Medulla oblongata (tissue), 1 donor: ENCODE data around the gene MADCAM1.
"Not testable (repeated sequence)": the region's sequence is repeated elsewhere in the genome, so short reads cannot be mapped to it uniquely, and the experiment has no call there.

Experiments used
- DNase-seq: peaks from one replicate; pipeline ENCODE4 v3.0.0-alpha.2; 2015; ENCODE audit errors: extremely low spot score

Gene MADCAM1

GRCh38 chr19:465056-465816 is 31.1 kb upstream of the MADCAM1 start:
- DNase-seq: no peak

GRCh38 chr19:467554-467953 is 28.7 kb upstream of the MADCAM1 start:
- DNase-seq: no peak

- DNase-seq: no peak
Observed at GRCh38 chr19:468587-469256, 27.6 kb upstream of the MADCAM1 start.

GRCh38 chr19:469833-470232 is 26.5 kb upstream of the MADCAM1 start:
- no peak for DNase-seq

GRCh38 chr19:470701-471100 is 25.6 kb upstream of the MADCAM1 start:
- no peak for DNase-seq

- no peak for DNase-seq
Observed at GRCh38 chr19:472005-472858, 24.1 kb upstream of the MADCAM1 start.

DNA sequence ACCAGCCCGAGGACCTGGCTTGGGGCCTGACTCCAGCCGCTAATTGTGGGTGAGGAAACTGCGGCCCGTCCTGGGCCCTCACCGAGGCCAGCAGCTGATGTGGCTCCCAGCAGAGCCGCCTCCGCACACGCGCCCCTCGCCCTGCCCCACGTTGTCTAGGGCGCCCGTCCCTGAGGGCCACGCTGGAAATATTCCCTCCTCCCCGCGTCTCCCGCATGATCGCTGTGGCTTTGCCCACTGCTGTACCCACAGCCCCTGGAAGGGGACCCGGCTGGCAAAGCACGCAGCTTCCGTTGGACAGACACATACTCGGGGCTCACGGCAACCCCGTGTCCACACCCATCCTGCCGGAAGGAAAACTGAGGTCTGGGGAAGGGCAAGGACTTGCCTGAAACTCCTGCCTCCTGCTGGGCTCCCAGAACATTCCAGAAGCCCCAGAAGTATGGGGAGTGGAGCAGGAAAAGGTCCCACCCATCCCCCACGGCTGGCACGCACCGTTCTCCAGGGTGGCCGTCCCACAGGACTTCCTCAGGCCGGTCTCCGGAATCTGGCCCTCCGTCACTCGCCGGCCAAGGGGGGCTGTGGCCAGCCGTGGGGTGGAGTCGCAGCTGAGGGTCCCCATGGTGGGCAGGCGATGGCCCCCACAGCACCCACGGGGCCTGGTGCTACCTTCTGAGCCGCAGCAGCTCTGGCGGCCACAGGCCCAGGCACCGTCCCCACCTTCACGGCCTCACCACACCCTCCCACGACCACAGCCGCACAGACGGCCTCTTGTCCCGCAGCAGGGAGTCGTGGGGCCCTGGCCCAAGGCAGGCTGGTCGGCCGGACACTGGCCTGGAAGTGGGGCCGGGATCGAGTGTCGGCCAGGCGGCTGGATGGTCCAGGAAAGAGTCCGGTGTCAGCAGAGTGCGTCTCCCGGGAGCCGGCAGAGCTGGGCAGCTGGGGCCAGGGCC is 21.9 kb upstream of the MADCAM1 start:
- no peak for DNase-seq

DNA sequence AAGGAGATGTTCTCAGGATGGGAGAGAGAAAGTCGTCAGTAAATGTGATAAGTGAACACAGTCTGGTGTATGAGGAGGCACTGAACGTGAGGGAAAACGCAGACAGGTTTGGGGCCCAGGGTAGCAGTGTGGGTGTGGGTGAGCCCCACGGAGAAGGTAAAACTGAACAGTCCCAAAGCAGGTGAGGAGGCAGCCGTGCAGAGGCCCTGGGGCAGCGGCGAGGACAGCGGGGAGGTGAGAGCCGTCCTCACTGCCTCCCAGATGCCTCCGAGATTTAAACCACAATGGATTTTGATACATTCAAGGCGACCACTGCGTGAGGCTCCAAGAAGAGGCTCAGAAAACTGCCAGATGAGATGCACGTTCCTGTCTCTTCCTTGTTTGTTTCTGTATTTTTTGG is 20.9 kb upstream of the MADCAM1 start:
- DNase-seq: no peak

DNA sequence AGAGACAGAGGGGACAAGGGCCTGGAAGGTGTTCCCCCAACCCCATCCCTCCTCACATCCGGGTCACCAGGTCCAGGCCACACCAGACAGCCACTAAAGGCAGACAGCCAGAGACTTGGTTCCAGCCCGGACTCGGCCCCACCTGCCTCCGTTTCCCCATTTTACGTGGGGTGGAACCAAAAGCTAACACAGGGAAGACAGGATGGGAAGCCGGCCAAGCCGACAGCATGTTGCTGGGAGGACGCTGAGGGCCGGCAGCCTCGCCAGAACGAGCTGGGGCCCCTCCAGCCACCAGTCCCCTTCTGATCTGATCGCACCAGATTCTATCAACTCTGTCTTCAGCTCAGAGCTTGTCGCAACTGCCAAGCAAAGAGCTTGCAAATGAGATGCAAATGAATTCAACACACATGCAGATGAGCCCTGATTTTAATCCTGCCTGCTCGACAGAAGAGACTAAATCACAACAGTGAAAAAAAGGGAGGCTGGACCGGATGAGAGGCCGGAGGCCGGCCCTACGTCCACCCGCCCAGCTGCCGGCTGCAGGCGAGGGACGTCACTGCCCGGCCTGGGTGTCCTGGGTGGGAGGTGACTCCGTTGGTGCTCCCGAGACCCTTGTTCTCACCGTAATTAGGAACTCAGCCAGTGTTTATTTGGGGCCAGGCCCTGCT is 17.9 kb upstream of the MADCAM1 start:
- DNase-seq: no peak

- no peak for DNase-seq
Observed at GRCh38 chr19:478976-479375, 17.3 kb upstream of the MADCAM1 start.

DNA sequence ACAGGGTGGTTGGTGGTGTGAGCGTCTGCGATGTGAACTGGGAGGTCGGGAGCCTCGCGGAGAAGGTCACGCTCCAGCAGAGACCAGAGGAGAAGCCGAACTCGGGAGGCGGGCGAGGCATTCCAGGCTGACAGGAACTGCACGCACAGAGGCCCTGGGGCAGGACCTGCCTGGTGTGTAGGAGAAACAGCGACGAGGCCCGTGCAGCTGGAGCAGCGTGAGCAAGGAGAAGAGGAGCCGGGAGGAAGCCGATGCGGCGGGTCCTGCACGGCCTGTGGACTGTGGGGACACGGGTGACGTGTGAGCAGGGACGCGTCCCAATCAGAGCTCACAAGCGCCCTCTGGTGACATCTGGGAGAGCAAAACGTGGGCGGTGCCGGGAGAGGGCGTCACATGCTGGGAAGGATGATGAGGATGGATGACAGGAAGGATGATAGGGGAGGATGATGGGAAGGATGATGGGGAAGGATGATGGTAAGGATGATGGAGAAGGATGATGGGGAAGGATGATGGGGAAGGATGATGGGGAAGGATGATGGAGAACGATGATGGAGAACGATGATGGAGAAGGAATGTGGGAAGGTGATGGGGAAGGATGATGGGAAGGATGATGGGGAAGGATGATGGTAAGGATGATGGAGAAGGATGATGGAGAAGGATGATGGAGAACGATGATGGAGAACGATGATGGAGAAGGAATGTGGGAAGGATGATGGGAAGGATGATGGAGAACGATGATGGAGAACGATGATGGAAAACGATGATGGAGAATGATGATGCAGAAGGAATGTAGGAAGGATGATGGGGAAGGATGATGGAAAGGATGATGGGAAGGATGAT is 16.1 kb upstream of the MADCAM1 start:
- peak; percentile 83 for DNase-seq

- DNase-seq: not testable (repeated sequence)
Observed at GRCh38 chr19:481100-481499, 15.2 kb upstream of the MADCAM1 start.

DNA sequence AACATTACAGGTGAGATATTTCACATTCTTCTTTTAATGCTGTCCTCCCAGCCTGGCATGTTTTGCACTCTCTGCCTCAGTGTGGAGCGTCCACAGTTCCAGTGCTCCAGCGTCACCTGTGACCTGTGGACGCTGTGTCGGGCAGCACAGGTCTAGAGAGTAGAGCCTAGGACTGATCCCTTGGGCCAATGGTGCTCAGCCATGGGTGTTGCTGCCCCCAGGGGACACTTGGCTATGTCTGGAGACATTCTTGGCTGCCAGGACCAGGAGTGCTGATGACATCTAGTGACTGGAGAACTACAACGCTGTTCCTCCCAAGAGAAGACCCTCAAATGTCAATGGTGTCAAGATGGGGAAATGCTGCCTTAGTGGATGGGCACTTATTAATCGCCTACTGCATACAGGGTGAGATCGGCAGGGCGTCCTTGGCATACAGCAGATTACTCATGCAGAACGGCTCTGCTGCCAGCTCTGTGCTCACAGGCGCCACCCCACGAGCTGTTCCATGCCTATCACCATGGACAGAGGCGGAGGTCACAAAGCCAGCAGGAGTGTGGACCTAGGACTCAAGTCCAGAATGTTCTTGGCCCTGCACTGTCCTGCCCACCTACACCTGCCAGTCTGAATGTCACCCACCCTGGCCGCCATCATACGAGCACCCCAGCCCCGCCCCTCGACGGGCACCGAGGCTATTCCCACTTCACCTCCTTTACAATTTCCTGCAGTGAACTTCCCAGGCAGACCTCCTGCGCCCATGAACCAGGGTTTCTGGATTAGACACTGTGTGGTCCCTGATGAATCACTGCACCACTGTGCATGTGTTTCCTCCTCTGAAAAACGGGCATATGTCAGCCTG is 13.9 kb upstream of the MADCAM1 start:
- no peak for DNase-seq

GRCh38 chr19:483332-484072 is 12.8 kb upstream of the MADCAM1 start:
- DNase-seq: no peak

- DNase-seq: no peak
Observed at GRCh38 chr19:484494-484893, 11.8 kb upstream of the MADCAM1 start.

GRCh38 chr19:485077-485476 is 11.2 kb upstream of the MADCAM1 start:
- DNase-seq: no peak

- peak; percentile 96 for DNase-seq
Observed at GRCh38 chr19:485583-486236, 10.6 kb upstream of the MADCAM1 start.
